T-helper 2 cell treated with Interferon-gamma antibody and Interleukin-4, amounts not matched to agents 5 μg/mL and 100 μg/mL, for 36 hours (primary cell): ENCODE measurements around the gene ANXA3.
A peak's percentile ranks its signal among the peaks of the same experiment; 100 is the strongest.

Experiments
- DNase-seq: peaks from one replicate; pipeline ENCODE4 v3.0.0; 2021; ENCODE audit warnings: low spot score
- H3K27ac Mint-ChIP-seq: one replicate; pipeline ENCODE4 v1.8.0; 2021; ENCODE audit warnings: mild to moderate bottlenecking, mixed read lengths
- H3K27me3 Mint-ChIP-seq: one replicate; pipeline ENCODE4 v1.8.0; 2021; ENCODE audit warnings: low read depth, mixed read lengths
- H3K36me3 Mint-ChIP-seq: one replicate; pipeline ENCODE4 v1.8.0; 2021; ENCODE audit warnings: low read depth, mixed read lengths
- H3K4me1 Mint-ChIP-seq: one replicate; pipeline ENCODE4 v1.8.0; 2021; ENCODE audit warnings: low read depth, mixed read lengths
- H3K4me3 Mint-ChIP-seq: one replicate; pipeline ENCODE4 v1.8.0; 2022; ENCODE audit warnings: mild to moderate bottlenecking, moderate library complexity, mixed read lengths
- H3K9me3 Mint-ChIP-seq: one replicate; pipeline ENCODE4 v1.8.0; 2021; ENCODE audit warnings: mixed read lengths

ANXA3 gene

GRCh38 chr4:78659665-78660064, 108.1 kb downstream of the ANXA3 start:
- Mint-ChIP-seq H3K9me3 (no peaks in the 10 kb centered on the region), H3K27ac (peak overlapping the region; percentile 55), H3K36me3 (no peaks in the 10 kb centered on the region), H3K4me3 (no peak overlapping the region), H3K4me1 (peaks cover 64% of the 10 kb centered on the region), H3K27me3 (peaks cover 18% of the 10 kb centered on the region)
- no peak for DNase-seq
